ENCODE measurements around the gene NMNAT2.

The NMNAT2 gene
- 0 to 0.12 (median 0) reads per million in 9 experiments for total RNA-seq

DNA sequence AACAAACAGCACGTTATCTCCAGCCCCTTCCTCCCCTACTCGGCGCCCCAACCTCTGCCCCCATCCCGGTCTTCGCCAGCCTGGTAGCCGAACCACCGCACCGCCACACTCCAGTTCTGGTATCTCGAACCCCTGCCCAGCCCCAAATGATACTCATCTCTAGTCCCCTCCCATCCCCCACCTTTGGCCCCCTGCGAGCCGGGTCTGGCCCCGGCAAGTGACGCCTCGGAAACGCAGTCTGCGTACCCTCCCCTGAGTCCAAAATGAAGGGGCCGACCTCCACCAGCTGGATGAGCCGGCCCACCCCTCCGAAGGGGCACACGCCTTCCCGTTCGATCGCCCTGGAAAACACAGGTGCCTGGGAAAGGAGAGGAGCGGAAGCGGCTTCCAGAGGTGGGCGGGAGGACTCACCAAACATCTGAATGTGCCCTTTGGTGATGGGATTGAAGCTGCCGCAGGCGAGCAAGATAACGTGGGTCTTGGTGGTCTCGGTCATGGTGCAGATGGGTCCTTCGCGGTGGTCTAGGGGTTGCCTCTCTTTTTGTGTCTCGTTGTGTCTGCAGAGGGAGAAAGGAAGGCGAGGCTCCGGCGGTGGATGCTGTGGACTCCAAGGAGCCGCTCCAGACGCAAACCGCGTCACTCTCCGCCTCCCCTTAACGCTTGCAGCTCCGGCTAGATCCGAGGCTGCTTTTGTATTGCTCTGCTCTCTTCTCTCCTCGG is at the start of gene NMNAT2:
Gene NMNAT2 (minus strand): TSS at position 609 of the 720 bp plus-strand sequence. CDS start 113 bp downstream, at position 496.
- ATAC-seq (replicated peaks), result no peak
- Mint-ChIP-seq H3K9me3 (peaks cover 0 to 6% of the 10 kb centered on the region in 2 donors), H3K4me1 (ENCODE audit: low read depth in 2 of 2) (peaks cover 18 to 24% of the 10 kb centered on the region in 2 donors), H3K27me3 (peaks cover 74 to 75% of the 10 kb centered on the region in 2 donors), H3K27ac (no peak within 1 kb of the TSS), H3K36me3 (ENCODE audit: insufficient read depth) (no peaks in the 10 kb centered on the region), H3K4me3 (peak within 1 kb of the TSS; percentile 59 to 65)
- no peak for DNase-seq

DNA sequence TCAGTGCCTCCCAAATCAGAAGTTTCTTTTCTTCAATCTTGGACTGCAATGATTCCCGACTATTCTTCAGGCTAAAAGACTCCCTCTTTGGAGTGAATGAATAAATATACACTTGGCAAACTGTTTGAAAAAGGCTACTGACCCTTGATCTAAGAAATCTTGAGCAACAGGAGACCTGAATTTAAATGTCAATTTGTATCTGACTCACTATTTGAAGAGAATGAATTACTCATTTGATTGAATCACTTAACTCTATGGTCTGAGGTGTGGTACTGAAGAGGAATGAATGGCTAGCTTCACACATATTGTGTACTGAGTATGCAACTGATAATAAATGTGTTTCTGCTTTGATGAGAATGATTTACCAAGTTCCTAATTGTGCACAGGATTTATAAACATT is 49.5 kb upstream of the NMNAT2 start:
- Mint-ChIP-seq H3K9me3 (no peaks in the 10 kb centered on the region), H3K4me1 (ENCODE audit: low read depth in 2 of 2) (peaks cover 8 to 12% of the 10 kb centered on the region in 2 donors), H3K27ac (no peak overlapping the region), H3K4me3 (no peak overlapping the region), H3K36me3 (ENCODE audit: insufficient read depth) (peaks cover 27% of the 10 kb centered on the region), H3K27me3 (peaks cover 23 to 25% of the 10 kb centered on the region in 2 donors)
- no peak for ATAC-seq (replicated peaks)
- no peak for DNase-seq

GRCh38 chr1:183466781-183467180 is 48.6 kb upstream of the NMNAT2 start:
- Mint-ChIP-seq H3K27ac (no peak overlapping the region), H3K9me3 (no peaks in the 10 kb centered on the region), H3K36me3 (ENCODE audit: insufficient read depth) (peaks cover 18% of the 10 kb centered on the region), H3K27me3 (peaks cover 32 to 34% of the 10 kb centered on the region in 2 donors), H3K4me1 (ENCODE audit: low read depth in 2 of 2) (peaks cover 5 to 9% of the 10 kb centered on the region in 2 donors), H3K4me3 (no peak overlapping the region)
- ATAC-seq (replicated peaks) (no peak), DNase-seq (no peak)

DNA sequence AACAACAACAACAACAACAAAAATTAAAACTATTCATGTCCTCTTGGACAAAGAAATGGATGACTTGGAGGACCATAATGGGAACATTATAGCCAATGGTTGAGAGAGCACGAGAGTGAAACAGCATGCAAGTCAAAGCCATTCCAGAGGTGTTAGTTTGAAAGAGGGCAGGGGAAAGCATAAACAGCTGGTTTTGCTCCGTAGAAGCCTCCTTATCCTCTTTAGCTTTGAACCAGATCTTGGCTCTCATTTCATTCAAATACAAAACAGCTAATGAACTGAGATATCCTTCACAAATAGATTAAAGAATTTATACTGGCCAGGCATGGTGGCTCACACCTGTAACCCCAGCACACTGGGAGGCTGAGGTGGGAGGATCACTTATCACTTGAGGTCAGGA is 45.4 kb upstream of the NMNAT2 start:
- Mint-ChIP-seq H3K27me3 (peaks cover 57 to 65% of the 10 kb centered on the region in 2 donors), H3K4me1 (ENCODE audit: low read depth in 2 of 2) (no peaks in the 10 kb centered on the region), H3K4me3 (no peak overlapping the region), H3K27ac (no peak overlapping the region), H3K36me3 (ENCODE audit: insufficient read depth) (peaks cover 5% of the 10 kb centered on the region), H3K9me3 (no peaks in the 10 kb centered on the region)
- DNase-seq (no peak), ATAC-seq (replicated peaks) (no peak)

DNA sequence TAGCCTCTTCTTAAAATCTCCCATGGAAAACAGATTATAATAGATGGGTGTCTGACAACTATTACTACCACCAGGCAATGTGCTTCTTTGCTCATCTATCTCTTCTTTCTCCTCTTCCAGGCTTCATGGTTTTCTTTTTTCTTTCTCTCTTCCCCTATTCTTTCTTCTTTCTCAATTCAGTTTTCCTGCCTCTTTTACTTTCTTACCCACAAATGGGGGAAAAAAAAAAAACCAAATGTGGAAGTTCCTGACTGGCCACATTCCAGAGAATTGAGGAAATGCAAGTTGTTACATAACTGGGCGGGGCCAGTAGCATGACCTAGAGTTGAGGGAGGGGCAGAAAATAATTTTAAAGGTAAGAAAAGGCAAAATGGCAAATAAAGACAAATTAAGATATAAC is 43.2 kb upstream of the NMNAT2 start:
- ATAC-seq (replicated peaks) (no peak), DNase-seq (no peak)
- H3K36me3 Mint-ChIP-seq (ENCODE audit: insufficient read depth), result peaks cover 5% of the 10 kb centered on the region
- peaks cover 75 to 85% of the 10 kb centered on the region in 2 donors for H3K27me3 Mint-ChIP-seq
- H3K4me1 Mint-ChIP-seq (ENCODE audit: low read depth in 2 of 2), result no peaks in the 10 kb centered on the region
- no peaks in the 10 kb centered on the region for H3K9me3 Mint-ChIP-seq
- no peak overlapping the region for H3K4me3 Mint-ChIP-seq
- no peak overlapping the region for H3K27ac Mint-ChIP-seq

DNA sequence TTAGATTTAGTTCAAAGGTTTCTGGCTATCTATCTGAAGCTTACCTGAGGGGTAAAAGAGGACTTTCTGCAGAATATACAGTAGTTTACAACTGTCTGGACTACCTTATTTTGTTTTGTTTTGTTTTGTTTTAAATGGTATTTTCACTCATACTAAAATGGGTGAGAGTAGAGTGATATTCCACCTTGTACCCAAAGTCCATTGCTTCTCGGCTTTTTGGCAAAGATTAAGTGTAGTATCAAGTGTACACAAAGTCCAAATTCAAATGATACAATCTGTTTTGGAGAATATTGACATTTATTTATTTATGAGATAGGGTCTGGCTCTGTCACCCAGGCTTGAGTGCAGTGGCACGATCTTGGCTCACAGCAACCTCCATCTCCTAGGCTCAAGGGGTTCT is 42.4 kb upstream of the NMNAT2 start:
- ATAC-seq (replicated peaks), result no peak
- Mint-ChIP-seq H3K36me3 (ENCODE audit: insufficient read depth) (peaks cover 5% of the 10 kb centered on the region), H3K9me3 (no peaks in the 10 kb centered on the region), H3K4me3 (no peak overlapping the region), H3K27me3 (peaks cover 81 to 88% of the 10 kb centered on the region in 2 donors), H3K4me1 (ENCODE audit: low read depth in 2 of 2) (no peaks in the 10 kb centered on the region), H3K27ac (no peak overlapping the region)
- DNase-seq, result no peak

- DNase-seq (no peak), ATAC-seq (replicated peaks) (no peak)
- H3K36me3 Mint-ChIP-seq (ENCODE audit: insufficient read depth), result peaks cover 5% of the 10 kb centered on the region
- H3K4me3 Mint-ChIP-seq, result no peak overlapping the region
- H3K9me3 Mint-ChIP-seq, result no peaks in the 10 kb centered on the region
- H3K4me1 Mint-ChIP-seq (ENCODE audit: low read depth in 2 of 2), result no peaks in the 10 kb centered on the region
- H3K27ac Mint-ChIP-seq, result no peak overlapping the region
- H3K27me3 Mint-ChIP-seq, result peaks cover 77 to 83% of the 10 kb centered on the region in 2 donors
Observed at GRCh38 chr1:183457449-183457848, 39.3 kb upstream of the NMNAT2 start.

GRCh38 chr1:183456826-183457225 is 38.6 kb upstream of the NMNAT2 start:
- Mint-ChIP-seq H3K4me3 (no peak overlapping the region), H3K36me3 (ENCODE audit: insufficient read depth) (peaks cover 5% of the 10 kb centered on the region), H3K27ac (no peak overlapping the region), H3K27me3 (peaks cover 71 to 77% of the 10 kb centered on the region in 2 donors), H3K4me1 (ENCODE audit: low read depth in 2 of 2) (no peaks in the 10 kb centered on the region), H3K9me3 (no peaks in the 10 kb centered on the region)
- ATAC-seq (replicated peaks), result no peak
- no peak for DNase-seq

DNA sequence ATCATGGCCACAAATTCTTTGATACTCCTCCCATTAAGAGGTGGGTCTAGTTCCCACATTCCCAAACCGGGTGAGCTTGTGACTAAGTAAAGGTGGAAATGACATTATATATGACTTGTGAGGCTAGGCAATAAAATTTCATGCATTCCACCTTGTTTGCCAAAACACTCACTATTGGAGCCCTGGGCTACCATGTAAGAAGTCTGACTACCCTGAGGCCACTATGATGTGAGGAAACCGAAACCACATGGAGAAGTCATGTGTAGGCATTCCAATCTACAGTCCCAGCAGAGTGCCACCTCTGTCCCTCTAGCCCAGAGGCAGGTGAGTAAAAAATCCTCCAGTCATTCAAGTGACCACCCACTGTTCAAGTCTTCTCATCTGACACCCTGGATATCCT is 36.2 kb upstream of the NMNAT2 start:
- no peak for DNase-seq
- no peak for ATAC-seq (replicated peaks)
- H3K27ac Mint-ChIP-seq, result no peak overlapping the region
- H3K4me1 Mint-ChIP-seq (ENCODE audit: low read depth in 2 of 2), result no peaks in the 10 kb centered on the region
- peaks cover 5% of the 10 kb centered on the region for H3K36me3 Mint-ChIP-seq (ENCODE audit: insufficient read depth)
- no peaks in the 10 kb centered on the region for H3K9me3 Mint-ChIP-seq
- peaks cover 50 to 54% of the 10 kb centered on the region in 2 donors for H3K27me3 Mint-ChIP-seq
- H3K4me3 Mint-ChIP-seq, result no peak overlapping the region

DNA sequence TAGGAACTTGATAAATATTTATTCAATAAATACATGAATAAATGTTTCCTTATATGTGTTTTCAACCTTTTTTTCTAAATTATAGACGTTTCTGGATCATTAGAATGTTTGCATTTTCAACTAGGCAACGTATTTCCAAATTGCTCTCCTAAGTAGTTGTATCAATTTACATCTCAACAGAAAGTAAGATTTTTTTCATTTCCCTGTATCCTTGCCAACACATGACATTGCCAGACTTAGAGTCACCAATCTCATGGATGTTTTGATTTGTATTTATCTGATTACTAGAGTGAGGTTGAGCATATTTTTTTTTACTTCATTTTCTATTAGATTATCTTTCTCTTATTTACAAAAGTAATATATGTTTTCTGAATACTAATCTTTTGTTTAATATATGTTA is 31.9 kb upstream of the NMNAT2 start:
- no peaks in the 10 kb centered on the region for H3K9me3 Mint-ChIP-seq
- ATAC-seq (replicated peaks) (no peak), DNase-seq (no peak)
- no peaks in the 10 kb centered on the region for H3K4me1 Mint-ChIP-seq (ENCODE audit: low read depth in 2 of 2)
- H3K27ac Mint-ChIP-seq, result no peak overlapping the region
- H3K36me3 Mint-ChIP-seq (ENCODE audit: insufficient read depth), result no peaks in the 10 kb centered on the region
- peaks cover 13 to 17% of the 10 kb centered on the region in 2 donors for H3K27me3 Mint-ChIP-seq
- H3K4me3 Mint-ChIP-seq, result no peak overlapping the region

GRCh38 chr1:183449223-183449770 is 31.1 kb upstream of the NMNAT2 start:
- DNase-seq (no peak), ATAC-seq (replicated peaks) (no peak)
- no peaks in the 10 kb centered on the region for H3K9me3 Mint-ChIP-seq
- H3K27ac Mint-ChIP-seq, result no peak overlapping the region
- H3K36me3 Mint-ChIP-seq (ENCODE audit: insufficient read depth), result no peaks in the 10 kb centered on the region
- H3K27me3 Mint-ChIP-seq, result peaks cover 5 to 9% of the 10 kb centered on the region in 2 donors
- H3K4me1 Mint-ChIP-seq (ENCODE audit: low read depth in 2 of 2), result no peaks in the 10 kb centered on the region
- no peak overlapping the region for H3K4me3 Mint-ChIP-seq

DNA sequence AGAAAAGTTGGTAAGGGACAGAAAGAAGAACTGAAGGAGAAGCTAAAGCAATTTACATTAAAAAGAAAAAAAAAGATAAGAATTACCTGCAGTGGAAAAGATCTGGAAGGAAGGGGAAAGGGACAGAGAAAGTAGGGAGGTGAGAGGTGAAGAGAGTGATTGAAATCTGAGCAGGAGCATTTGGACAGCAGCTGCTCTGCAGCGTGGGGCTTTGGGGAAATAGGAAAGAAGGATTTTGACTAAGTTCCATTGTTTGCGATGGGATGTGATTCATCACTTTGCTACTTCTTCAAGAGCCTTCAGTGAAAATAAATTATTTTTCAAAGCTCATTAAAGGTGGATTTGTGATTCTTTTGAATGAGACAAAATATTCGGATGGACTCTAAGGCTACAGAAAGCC is 26.1 kb upstream of the NMNAT2 start:
- H3K9me3 Mint-ChIP-seq, result no peaks in the 10 kb centered on the region
- peaks cover 5 to 10% of the 10 kb centered on the region in 2 donors for H3K27me3 Mint-ChIP-seq
- H3K4me1 Mint-ChIP-seq (ENCODE audit: low read depth in 2 of 2), result no peaks in the 10 kb centered on the region
- no peaks in the 10 kb centered on the region for H3K36me3 Mint-ChIP-seq (ENCODE audit: insufficient read depth)
- DNase-seq, result no peak
- no peak for ATAC-seq (replicated peaks)
- H3K27ac Mint-ChIP-seq, result no peak overlapping the region
- H3K4me3 Mint-ChIP-seq, result no peak overlapping the region

- DNase-seq (no peak), ATAC-seq (replicated peaks) (no peak)
- no peak overlapping the region for H3K27ac Mint-ChIP-seq
- peaks cover 5 to 10% of the 10 kb centered on the region in 2 donors for H3K27me3 Mint-ChIP-seq
- H3K4me3 Mint-ChIP-seq, result no peak overlapping the region
- H3K36me3 Mint-ChIP-seq (ENCODE audit: insufficient read depth), result no peaks in the 10 kb centered on the region
- no peaks in the 10 kb centered on the region for H3K9me3 Mint-ChIP-seq
- H3K4me1 Mint-ChIP-seq (ENCODE audit: low read depth in 2 of 2), result no peaks in the 10 kb centered on the region
Observed at GRCh38 chr1:183443466-183443865, 25.3 kb upstream of the NMNAT2 start.

DNA sequence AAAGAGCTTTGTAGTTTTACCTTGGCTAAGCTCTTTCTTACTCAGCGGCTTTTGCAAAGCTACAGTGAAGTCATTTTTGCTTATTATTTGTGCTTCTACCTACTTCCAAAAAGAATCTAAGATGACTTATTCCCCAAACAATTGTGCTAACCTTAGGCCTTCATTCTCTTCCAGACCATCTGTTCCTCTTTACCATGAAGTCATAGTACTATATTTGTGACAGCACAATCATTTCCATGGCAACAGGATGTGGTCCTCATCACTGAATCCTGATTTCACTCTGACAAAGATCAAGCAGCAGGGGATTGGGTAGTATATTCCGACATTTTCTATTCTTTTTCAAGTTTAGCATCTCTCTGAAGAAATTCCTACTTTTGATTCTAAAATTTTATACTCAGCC is 24.8 kb upstream of the NMNAT2 start:
- H3K27ac Mint-ChIP-seq, result no peak overlapping the region

More for the DNA sequence above, 24.8 kb upstream of the NMNAT2 start:
- H3K4me3 Mint-ChIP-seq, result no peak overlapping the region
- H3K36me3 Mint-ChIP-seq (ENCODE audit: insufficient read depth), result no peaks in the 10 kb centered on the region
- DNase-seq (no peak), ATAC-seq (replicated peaks) (no peak)
- no peaks in the 10 kb centered on the region for H3K9me3 Mint-ChIP-seq
- H3K27me3 Mint-ChIP-seq, result peaks cover 7 to 14% of the 10 kb centered on the region in 2 donors
- no peaks in the 10 kb centered on the region for H3K4me1 Mint-ChIP-seq (ENCODE audit: low read depth in 2 of 2)

Data from effector memory CD8-positive, alpha-beta T cell (primary cell).